ENCODE measurements around the gene ADGRL3.

Gene ADGRL3

GRCh38 chr4:61408861-61409260, 208.7 kb downstream of the ADGRL3 start:
- TF ChIP-seq, protein P1, sequence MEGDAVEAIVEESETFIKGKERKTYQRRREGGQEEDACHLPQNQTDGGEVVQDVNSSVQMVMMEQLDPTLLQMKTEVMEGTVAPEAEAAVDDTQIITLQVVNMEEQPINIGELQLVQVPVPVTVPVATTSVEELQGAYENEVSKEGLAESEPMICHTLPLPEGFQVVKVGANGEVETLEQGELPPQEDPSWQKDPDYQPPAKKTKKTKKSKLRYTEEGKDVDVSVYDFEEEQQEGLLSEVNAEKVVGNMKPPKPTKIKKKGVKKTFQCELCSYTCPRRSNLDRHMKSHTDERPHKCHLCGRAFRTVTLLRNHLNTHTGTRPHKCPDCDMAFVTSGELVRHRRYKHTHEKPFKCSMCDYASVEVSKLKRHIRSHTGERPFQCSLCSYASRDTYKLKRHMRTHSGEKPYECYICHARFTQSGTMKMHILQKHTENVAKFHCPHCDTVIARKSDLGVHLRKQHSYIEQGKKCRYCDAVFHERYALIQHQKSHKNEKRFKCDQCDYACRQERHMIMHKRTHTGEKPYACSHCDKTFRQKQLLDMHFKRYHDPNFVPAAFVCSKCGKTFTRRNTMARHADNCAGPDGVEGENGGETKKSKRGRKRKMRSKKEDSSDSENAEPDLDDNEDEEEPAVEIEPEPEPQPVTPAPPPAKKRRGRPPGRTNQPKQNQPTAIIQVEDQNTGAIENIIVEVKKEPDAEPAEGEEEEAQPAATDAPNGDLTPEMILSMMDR (IDR thresholded peaks at IDR 0.05; ENCODE audit: low read depth, low read length, missing control alignments), result no peak
- no peak for DNase-seq (ENCODE audit: extremely low read depth, low read depth)
- H3K4me3 ChIP-seq (replicated peaks; ENCODE audit: low read depth, low read length), result no peak overlapping the region

DNA sequence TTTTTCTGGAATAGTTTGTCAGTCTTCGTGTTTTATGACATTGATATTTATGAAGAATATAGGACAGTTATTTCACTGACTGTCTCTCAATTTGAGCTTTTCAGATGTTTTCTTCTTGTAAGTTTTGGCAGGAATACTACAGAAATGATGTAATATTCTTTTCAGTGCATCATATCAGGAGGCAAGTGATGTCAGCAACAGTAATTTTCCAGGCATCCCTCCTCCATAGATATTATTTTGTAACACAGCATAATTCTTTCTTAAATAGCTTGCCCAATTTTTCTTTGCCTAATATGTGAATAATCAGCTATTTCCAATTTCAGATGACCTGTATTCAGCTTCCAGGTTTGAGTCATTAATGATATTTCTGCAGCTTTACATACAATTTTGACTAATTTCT, 211.1 kb downstream of the ADGRL3 start:
- TF ChIP-seq, protein P1 (IDR thresholded peaks at IDR 0.05; ENCODE audit: low read depth, low read length, missing control alignments), result no peak
- no peak overlapping the region for H3K4me3 ChIP-seq (replicated peaks; ENCODE audit: low read depth, low read length)
- DNase-seq (ENCODE audit: extremely low read depth, low read depth), result no peak

- no peak overlapping the region for H3K4me3 ChIP-seq (replicated peaks; ENCODE audit: low read depth, low read length)
- TF ChIP-seq, protein P1 (IDR thresholded peaks at IDR 0.05; ENCODE audit: low read depth, low read length, missing control alignments), result no peak
- DNase-seq (ENCODE audit: extremely low read depth, low read depth), result no peak
Measured at GRCh38 chr4:61425315-61425714, 225.2 kb downstream of the ADGRL3 start.

- TF ChIP-seq, protein P1 (IDR thresholded peaks at IDR 0.05; ENCODE audit: low read depth, low read length, missing control alignments), result no peak
- DNase-seq (ENCODE audit: extremely low read depth, low read depth), result no peak
- no peak overlapping the region for H3K4me3 ChIP-seq (replicated peaks; ENCODE audit: low read depth, low read length)
Measured at GRCh38 chr4:61426229-61426628, 226.1 kb downstream of the ADGRL3 start.

DNA sequence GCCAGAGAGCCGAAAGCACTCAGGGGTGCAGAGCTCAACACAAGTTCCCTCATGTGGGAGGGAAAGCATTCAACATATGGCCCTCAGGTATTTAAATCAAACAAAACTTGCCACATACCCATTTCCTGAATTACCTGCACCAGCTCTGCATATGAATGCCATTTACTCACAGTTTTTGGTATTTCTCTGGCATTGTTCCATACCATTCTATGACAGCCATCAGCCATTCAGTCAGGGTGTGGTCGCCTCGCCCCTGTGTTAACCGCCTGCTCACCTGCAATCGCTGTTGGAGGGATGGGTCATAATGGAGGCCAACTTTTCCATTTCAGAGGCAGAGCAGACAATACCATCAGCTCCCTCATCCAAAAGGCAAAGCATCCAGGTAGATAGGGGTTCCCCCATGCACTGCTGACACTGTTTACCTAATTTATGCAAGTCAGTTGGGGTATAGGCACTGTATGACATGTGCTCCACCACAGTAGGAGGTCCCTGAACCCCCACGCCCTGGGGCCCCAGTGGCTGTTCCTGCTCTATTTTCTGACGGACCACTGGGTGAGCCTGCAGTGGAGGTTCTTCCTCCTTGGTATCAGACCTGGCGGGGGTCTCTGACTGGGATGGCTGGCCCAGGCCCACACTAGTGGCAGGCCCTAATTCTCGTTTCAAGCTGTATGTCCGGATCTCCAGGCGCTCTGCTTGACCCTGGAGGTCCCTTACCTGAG, 227.1 kb downstream of the ADGRL3 start:
- TF ChIP-seq, protein P1 (IDR thresholded peaks at IDR 0.05; ENCODE audit: low read depth, low read length, missing control alignments), result no peak
- DNase-seq (ENCODE audit: extremely low read depth, low read depth), result no peak
- no peak overlapping the region for H3K4me3 ChIP-seq (replicated peaks; ENCODE audit: low read depth, low read length)

DNA sequence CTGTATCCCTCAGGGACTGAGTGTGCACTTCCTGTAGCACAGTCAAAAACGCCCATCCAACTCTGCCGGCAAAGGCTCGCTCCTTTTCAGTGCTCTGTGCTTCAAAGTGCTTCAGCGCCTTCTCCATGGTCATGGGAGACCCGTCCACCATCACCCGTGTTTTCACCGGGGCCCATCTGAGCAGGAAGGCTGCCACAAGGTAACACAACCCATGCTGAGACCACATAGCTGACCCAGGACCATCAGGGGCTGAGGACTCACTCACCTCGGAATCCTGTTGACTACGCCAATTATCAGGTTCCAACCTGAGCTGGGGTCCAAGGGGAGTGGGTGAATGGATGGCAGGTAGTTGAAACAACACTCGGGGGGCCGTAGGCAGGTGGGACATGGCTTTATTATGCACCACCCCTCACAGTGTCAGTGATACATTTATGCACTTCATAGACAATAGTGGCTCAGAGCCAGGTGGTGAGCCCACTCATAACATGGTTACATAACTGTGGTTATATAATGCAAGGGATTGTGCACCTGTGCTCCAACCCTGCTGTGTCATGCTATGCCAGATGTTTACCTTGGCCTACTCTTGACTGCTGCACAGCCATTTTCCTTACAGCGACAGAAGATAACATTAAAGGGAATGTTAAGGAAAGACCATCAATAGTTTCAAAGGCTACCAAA, 227.8 kb downstream of the ADGRL3 start:
- TF ChIP-seq, protein P1 (IDR thresholded peaks at IDR 0.05; ENCODE audit: low read depth, low read length, missing control alignments), result no peak
- no peak overlapping the region for H3K4me3 ChIP-seq (replicated peaks; ENCODE audit: low read depth, low read length)
- DNase-seq (ENCODE audit: extremely low read depth, low read depth), result no peak
